GM12874 (cell line): Measurements from ENCODE around the gene KLHDC10.

Source experiments
- CTCF ChIP-seq: IDR thresholded peaks from 2 replicates; pipeline ENCODE4 v1.5.1; 2011; ENCODE audit warnings: low read depth, mild to moderate bottlenecking, control low read depth, low read length, moderate library complexity; ENCODE audit not compliant: insufficient read depth

The KLHDC10 gene

GRCh38 chr7:130162196-130162595, 91.9 kb downstream of the KLHDC10 start:
- TF ChIP-seq CTCF = no peak

- TF ChIP-seq CTCF = no peak
These were observed 104.1 kb downstream of the KLHDC10 start for GRCh38 chr7:130174237-130174959.

- no peak for TF ChIP-seq CTCF
These were observed 107.9 kb downstream of the KLHDC10 start for GRCh38 chr7:130178251-130178650.

GRCh38 chr7:130179631-130180030, 109.3 kb downstream of the KLHDC10 start:
- TF ChIP-seq CTCF = no peak

- no peak for TF ChIP-seq CTCF
These were observed 110.4 kb downstream of the KLHDC10 start for GRCh38 chr7:130180571-130181262.

GRCh38 chr7:130181263-130181605, 110.9 kb downstream of the KLHDC10 start:
- no peak for TF ChIP-seq CTCF

- no peak for TF ChIP-seq CTCF
These were observed 112.7 kb downstream of the KLHDC10 start for GRCh38 chr7:130182990-130183389.
